NOMO-1 treated with DMSO at 0.1 percent for 48 hours (cell line): ENCODE data around the gene CALN1.
"Not testable (repeated sequence)": the region's sequence is repeated elsewhere in the genome, so short reads cannot be mapped to it uniquely, and the experiment has no call there.

ENCODE experiments used
- DNase-seq: peaks from one replicate; lab custom pipeline; 2025; ENCODE audit not compliant: unreplicated experiment; lab: John Stamatoyannopoulos, UW

The CALN1 gene

GRCh38 chr7:72101444-72101843 lies 310.7 kb downstream of the CALN1 start:
- DNase-seq, result no peak

- DNase-seq, result no peak
These were observed 312.4 kb downstream of the CALN1 start for GRCh38 chr7:72099784-72100183.

GRCh38 chr7:72098807-72099580 lies 313.1 kb downstream of the CALN1 start:
- no peak for DNase-seq

- DNase-seq, result no peak
These were observed 314.9 kb downstream of the CALN1 start for GRCh38 chr7:72097226-72097625.

- DNase-seq, result no peak
These were observed 319.4 kb downstream of the CALN1 start for GRCh38 chr7:72092769-72093168.

GRCh38 chr7:72087926-72088325 lies 324.2 kb downstream of the CALN1 start:
- DNase-seq, result no peak

- DNase-seq, result no peak
These were observed 331.1 kb downstream of the CALN1 start for GRCh38 chr7:72080865-72081510.

- no peak for DNase-seq
These were observed 331.8 kb downstream of the CALN1 start for GRCh38 chr7:72080341-72080766.

GRCh38 chr7:72078856-72079255 lies 333.3 kb downstream of the CALN1 start:
- no peak for DNase-seq

GRCh38 chr7:72078301-72078700 lies 333.8 kb downstream of the CALN1 start:
- DNase-seq, result no peak

- DNase-seq, result no peak
These were observed 334.4 kb downstream of the CALN1 start for GRCh38 chr7:72077786-72078185.

- DNase-seq, result no peak
These were observed 339.2 kb downstream of the CALN1 start for GRCh38 chr7:72072901-72073300.

- no peak for DNase-seq
These were observed 342.9 kb downstream of the CALN1 start for GRCh38 chr7:72069263-72069662.

- not testable (repeated sequence) for DNase-seq
These were observed 346.4 kb downstream of the CALN1 start for GRCh38 chr7:72065764-72066163.

- no peak for DNase-seq
These were observed 347.2 kb downstream of the CALN1 start for GRCh38 chr7:72064916-72065315.

- no peak for DNase-seq
These were observed 348.8 kb downstream of the CALN1 start for GRCh38 chr7:72063330-72063729.

- no peak for DNase-seq
These were observed 349.5 kb downstream of the CALN1 start for GRCh38 chr7:72062666-72063065.

GRCh38 chr7:72059925-72060324 lies 352.2 kb downstream of the CALN1 start:
- DNase-seq, result no peak

- DNase-seq, result peak; percentile 30
These were observed 353.6 kb downstream of the CALN1 start for GRCh38 chr7:72058579-72058978.

GRCh38 chr7:72057796-72058195 lies 354.3 kb downstream of the CALN1 start:
- DNase-seq, result no peak

- DNase-seq, result no peak
These were observed 354.9 kb downstream of the CALN1 start for GRCh38 chr7:72057231-72057630.

- DNase-seq, result no peak
These were observed 356.7 kb downstream of the CALN1 start for GRCh38 chr7:72055426-72055825.

- DNase-seq, result peak; percentile 57
These were observed 358.8 kb downstream of the CALN1 start for GRCh38 chr7:72053292-72053691.
